Measurements from ENCODE around the gene RAD51B. TPM values are rescaled to one million over a fixed set of nuclear protein-coding genes. Genes with fewer than 3 reads are reported as not detected.
"Not testable (repeated sequence)": the region's sequence is repeated elsewhere in the genome, so short reads cannot be mapped to it uniquely, and the experiment has no call there.

RAD51B gene
- polyA plus RNA-seq, 3 donors, result 2.4 to 4.9 (median 3.3) TPM

- WGBS, 3 donors, result 87 to 92% (median 88%) methylated on average over 5 to 6 of the region's 6 CpGs
- not testable (repeated sequence) for H3K27ac ChIP-seq (ENCODE audit: low read depth, low read length)
These were observed 614.6 kb downstream of the RAD51B start for GRCh38 chr14:68434173-68434572.

DNA sequence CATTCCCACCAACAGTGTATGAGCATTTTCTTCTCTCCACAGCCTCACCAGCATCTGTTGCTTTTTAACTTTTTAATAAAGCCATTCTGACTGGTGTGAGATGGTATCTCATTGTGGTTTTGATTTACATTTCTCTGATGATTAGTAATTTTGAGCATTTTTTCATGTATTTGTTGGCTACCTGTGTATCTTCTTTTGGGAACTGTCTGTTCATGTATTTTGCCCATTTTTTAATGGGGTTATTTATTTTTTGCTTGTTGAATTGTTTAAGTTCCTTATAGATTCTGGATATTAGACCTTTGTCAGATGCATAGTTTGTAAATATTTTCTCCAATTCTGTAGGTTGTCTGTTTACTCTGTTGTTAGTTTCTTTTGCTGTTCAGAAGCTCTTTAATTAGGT is 616.1 kb downstream of the RAD51B start:
- H3K27ac ChIP-seq (ENCODE audit: low read depth, low read length), result not testable (repeated sequence)

DNA sequence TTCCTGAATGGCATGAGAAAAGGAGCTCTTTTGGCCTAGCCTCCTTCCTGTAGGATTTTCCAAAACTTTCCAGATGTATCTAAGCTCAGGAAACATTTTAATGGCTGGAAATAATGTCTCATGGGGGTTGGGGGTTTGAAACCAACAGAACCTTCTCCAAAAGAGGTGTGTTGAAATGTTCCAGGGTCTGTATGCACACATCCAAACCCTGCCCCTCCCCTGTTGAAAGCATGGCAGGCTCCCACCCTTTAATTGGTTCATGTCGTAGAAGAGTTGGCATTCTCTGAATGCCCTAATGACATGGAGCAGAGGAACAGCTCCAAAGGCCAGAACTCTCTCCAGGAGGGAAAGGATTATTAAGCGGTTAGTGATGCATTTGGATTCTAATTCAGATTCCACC is 620.1 kb downstream of the RAD51B start:
- WGBS, 3 donors, result 68 to 91% (median 73%) methylated on average over 2 of the region's 2 CpGs
- H3K27ac ChIP-seq (ENCODE audit: low read depth, low read length), result no peak overlapping the region

GRCh38 chr14:68440820-68441219 is 621.2 kb downstream of the RAD51B start:
- no peak overlapping the region for H3K27ac ChIP-seq (ENCODE audit: low read depth, low read length)

DNA sequence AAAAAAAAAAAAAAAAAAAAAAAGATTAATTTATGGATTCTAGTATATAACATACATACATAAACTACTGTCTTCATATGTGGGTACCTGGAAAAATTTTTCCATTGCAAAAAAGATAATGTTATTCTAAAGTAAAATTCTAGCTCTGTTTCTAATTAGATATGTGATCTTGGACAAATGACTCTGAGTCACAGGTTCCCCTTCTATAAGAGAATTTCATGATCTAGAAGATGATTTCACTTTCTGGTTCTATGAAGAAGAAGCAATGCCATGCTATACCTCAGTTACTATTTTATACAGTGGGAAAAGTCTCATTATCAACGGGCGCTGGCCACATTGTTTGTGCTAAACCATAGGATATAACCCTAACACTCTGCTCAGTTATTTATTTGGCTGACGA is 622.0 kb downstream of the RAD51B start:
- H3K27ac ChIP-seq (ENCODE audit: low read depth, low read length), result no peak overlapping the region
- 77 to 90% (median 77%) methylated on average over 3 of the region's 3 CpGs for WGBS, 3 donors

- 73 to 92% (median 80%) methylated on average over 9 of the region's 9 CpGs for WGBS, 3 donors
- no peak overlapping the region for H3K27ac ChIP-seq (ENCODE audit: low read depth, low read length)
These were observed 623.5 kb downstream of the RAD51B start for GRCh38 chr14:68442828-68443629.

GRCh38 chr14:68444449-68445168 is 625.0 kb downstream of the RAD51B start:
- 8 to 15% (median 12%) methylated on average over 2 of the region's 2 CpGs for WGBS, 3 donors
- H3K27ac ChIP-seq (ENCODE audit: low read depth, low read length), result no peak overlapping the region

DNA sequence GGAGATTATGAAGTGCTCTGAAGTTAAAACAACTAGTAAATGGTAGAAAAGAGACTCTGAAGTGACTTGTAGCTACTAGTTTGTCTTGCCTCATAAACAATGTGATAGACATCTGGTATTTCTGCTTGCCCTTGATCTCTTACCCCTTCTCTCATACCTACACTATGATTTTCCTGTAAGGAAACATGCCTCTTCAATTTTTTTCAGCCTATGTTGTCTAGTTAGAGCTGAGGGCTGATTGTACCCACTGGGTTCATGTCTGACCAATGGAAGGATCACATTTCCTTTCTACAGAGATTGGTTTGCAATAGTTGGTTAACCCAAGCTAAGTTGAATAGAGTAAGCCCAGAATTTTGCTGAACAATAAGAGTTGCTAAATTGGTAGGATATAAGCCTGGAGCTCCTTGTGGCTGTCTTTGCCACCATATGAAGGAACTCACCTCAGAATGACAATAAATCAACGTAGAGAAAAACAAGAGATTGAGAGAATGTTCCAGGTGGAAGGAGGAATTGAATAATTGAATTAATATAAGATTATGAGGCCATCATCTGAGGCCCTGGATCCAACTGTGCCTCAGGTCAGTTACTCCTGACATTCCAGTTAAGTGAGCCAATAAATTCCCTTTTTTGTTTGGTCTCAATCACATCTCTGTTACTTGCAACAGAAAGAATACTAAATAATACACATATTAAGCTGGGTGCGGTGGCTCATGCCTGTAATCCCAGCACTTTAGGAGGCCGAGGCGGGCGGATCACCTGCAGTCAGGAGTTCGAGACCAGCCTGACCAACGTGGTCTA is 626.9 kb downstream of the RAD51B start:
- WGBS, 3 donors, result 96 to 100% (median 99%) methylated on average over 7 of the region's 7 CpGs
- H3K27ac ChIP-seq (ENCODE audit: low read depth, low read length), result no peak overlapping the region

- WGBS, 3 donors, result 71 to 82% (median 73%) methylated on average over 4 of the region's 4 CpGs
These were observed 628.1 kb downstream of the RAD51B start for GRCh38 chr14:68447581-68448251.

DNA sequence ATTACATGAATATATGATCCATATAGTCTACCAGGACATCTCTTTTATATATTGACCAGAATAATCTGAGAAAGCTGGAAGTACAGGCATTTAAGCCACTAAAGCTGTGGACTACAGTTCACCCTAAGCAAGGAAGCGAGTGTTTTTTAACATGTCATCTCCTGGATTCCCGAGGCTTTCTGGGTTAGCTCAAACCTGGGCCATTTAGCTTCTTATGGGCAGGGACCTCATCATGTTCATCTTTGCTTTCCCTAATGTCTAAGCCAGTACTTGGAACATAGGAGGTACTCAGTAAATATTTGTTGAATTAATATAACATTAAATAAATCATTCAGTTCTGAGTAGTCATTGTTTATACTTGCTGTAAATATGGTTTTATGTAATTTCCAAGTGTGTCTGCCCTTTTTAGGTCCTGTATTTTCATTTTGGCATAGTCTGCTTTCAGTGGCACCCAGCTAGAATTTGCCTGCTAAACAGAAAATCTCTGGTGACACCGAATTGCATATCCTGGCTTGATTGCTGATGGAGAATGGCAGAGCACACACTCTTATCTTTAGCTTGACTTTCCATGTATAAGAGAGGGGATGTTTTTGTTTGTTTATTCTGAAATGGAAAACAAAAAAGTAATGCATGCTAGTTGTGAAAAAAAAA is 628.8 kb downstream of the RAD51B start:
- 86 to 93% (median 92%) methylated on average over 3 of the region's 3 CpGs for WGBS, 3 donors
- H3K27ac ChIP-seq (ENCODE audit: low read depth, low read length), result no peak overlapping the region

More at GRCh38 chr14:68447581-68448251, 628.1 kb downstream of the RAD51B start:
- H3K27ac ChIP-seq (ENCODE audit: low read depth, low read length), result no peak overlapping the region

DNA sequence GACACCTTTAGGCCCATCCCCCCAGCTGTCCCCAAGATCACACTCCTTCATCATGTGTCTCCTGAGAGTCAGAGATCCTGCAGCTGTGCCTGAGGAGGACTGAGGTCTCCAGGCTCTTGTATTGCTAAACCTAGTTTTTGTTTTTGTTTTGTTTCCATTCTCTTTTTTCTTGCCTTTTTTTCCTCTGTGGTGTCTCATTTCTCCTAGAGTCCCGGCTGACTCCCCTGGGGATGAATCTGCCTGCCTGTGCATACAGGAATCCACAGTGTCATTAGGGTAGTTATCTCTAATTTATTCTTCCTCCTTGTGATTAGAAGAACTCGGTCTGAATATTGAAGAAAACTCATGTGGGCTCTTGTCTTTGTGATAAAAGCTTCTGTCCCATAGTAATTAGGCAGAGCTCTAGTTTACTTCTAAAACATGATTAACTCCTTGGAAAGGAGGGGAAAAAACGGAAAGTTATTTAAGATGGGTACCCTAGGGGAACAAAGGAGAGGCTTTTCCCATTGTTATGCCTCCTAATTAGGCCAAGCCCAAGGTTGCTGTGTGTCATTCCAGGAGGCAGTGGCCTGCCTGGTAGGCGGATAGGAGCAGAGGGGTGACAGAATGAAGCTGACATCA is 630.1 kb downstream of the RAD51B start:
- no peak overlapping the region for H3K27ac ChIP-seq (ENCODE audit: low read depth, low read length)
- WGBS, 3 donors, result 61 to 73% (median 62%) methylated on average over 4 of the region's 4 CpGs

GRCh38 chr14:68450391-68451120 is 631.0 kb downstream of the RAD51B start:
- 96% methylated on average over 11 of the region's 11 CpGs for WGBS, 3 donors
- H3K27ac ChIP-seq (ENCODE audit: low read depth, low read length), result no peak overlapping the region

GRCh38 chr14:68451696-68452373 is 632.3 kb downstream of the RAD51B start:
- 69 to 85% (median 77%) methylated on average over 4 of the region's 4 CpGs for WGBS, 3 donors
- no peak overlapping the region for H3K27ac ChIP-seq (ENCODE audit: low read depth, low read length)

- 0 to 60% (median 58%) methylated on average over 1 of the region's 1 CpG for WGBS, 3 donors
- H3K27ac ChIP-seq (ENCODE audit: low read depth, low read length), result no peak overlapping the region
These were observed 638.7 kb downstream of the RAD51B start for GRCh38 chr14:68458253-68458652.

- 19 to 59% (median 51%) methylated on average over 5 of the region's 5 CpGs for WGBS, 3 donors
- no peak overlapping the region for H3K27ac ChIP-seq (ENCODE audit: low read depth, low read length)
These were observed 639.4 kb downstream of the RAD51B start for GRCh38 chr14:68458840-68459469.

GRCh38 chr14:68459480-68460136 is 640.0 kb downstream of the RAD51B start:
- 32 to 66% (median 51%) methylated on average over 5 of the region's 5 CpGs for WGBS, 3 donors

More at GRCh38 chr14:68459480-68460136, 640.0 kb downstream of the RAD51B start:
- no peak overlapping the region for H3K27ac ChIP-seq (ENCODE audit: low read depth, low read length)

Measured in adipose tissue (tissue), 3 donors.